Skeletal muscle tissue (tissue), 4 donors: ENCODE data around the gene LHPP. TPM values are rescaled to one million over a fixed set of nuclear protein-coding genes. Genes with fewer than 3 reads are reported as not detected.
"Not testable (repeated sequence)": the region's sequence is repeated elsewhere in the genome, so short reads cannot be mapped to it uniquely, and the experiment has no call there.

Experiments
- H3K27ac ChIP-seq: one replicate; pipeline ENCODE4 v1.7.0; 2013; ENCODE audit warnings: mild to moderate bottlenecking, low read depth, low read length, inconsistent platforms
- H3K27me3 ChIP-seq, 3 donors: one replicate each; pipeline ENCODE4 v1.7.0; 2013; ENCODE audit warnings: low read length in 3 of 3; ENCODE audit not compliant: control insufficient read depth in 3 of 3, insufficient read depth in 3 of 3
- H3K36me3 ChIP-seq, 3 donors: one replicate each; pipeline ENCODE4 v1.7.0; 2013; ENCODE audit warnings: low read length in 3 of 3; ENCODE audit not compliant: control insufficient read depth in 3 of 3, insufficient read depth in 3 of 3
- H3K4me1 ChIP-seq, 3 donors: one replicate each; pipeline ENCODE4 v1.7.0; 2013; ENCODE audit warnings: low read length in 3 of 3, mild to moderate bottlenecking in 3 of 3; ENCODE audit not compliant: control insufficient read depth in 3 of 3, insufficient read depth in 3 of 3
- H3K4me3 ChIP-seq, 3 donors: one replicate each; pipeline ENCODE4 v1.7.0; 2013; ENCODE audit warnings: low read length in 3 of 3
- H3K9ac ChIP-seq, 3 donors: one replicate each; pipeline ENCODE4 v1.7.0; 2013; ENCODE audit warnings: low read length in 3 of 3, mild to moderate bottlenecking in 3 of 3, moderate library complexity in 2 of 3, low read depth in 1 of 3
- H3K9me3 ChIP-seq, 3 donors: one replicate each; pipeline ENCODE4 v1.7.0; 2013; ENCODE audit warnings: low read length in 3 of 3; ENCODE audit not compliant: control insufficient read depth in 3 of 3
- total RNA-seq: library from RNA; depleted of rRNA; stranded (reverse); fragments of >200 nt; gene quantifications from one replicate; pipeline ENCODE4 v1.2.3, GENCODE V29; 2014
- donor health status: Osteomylitis.

The LHPP gene
- total RNA-seq, 1 donor from 2014 or later = 4.2 TPM

- H3K9ac ChIP-seq = no peak overlapping the region
- H3K4me1 ChIP-seq = no peaks in the 10 kb centered on the region
- no peaks in the 10 kb centered on the region for H3K36me3 ChIP-seq
- H3K27me3 ChIP-seq = no peaks in the 10 kb centered on the region
- no peak overlapping the region for H3K27ac ChIP-seq
- no peaks in the 10 kb centered on the region for H3K9me3 ChIP-seq
- no peak overlapping the region for H3K4me3 ChIP-seq
These were observed 113.7 kb downstream of the LHPP start for GRCh38 chr10:124575107-124576035.

DNA sequence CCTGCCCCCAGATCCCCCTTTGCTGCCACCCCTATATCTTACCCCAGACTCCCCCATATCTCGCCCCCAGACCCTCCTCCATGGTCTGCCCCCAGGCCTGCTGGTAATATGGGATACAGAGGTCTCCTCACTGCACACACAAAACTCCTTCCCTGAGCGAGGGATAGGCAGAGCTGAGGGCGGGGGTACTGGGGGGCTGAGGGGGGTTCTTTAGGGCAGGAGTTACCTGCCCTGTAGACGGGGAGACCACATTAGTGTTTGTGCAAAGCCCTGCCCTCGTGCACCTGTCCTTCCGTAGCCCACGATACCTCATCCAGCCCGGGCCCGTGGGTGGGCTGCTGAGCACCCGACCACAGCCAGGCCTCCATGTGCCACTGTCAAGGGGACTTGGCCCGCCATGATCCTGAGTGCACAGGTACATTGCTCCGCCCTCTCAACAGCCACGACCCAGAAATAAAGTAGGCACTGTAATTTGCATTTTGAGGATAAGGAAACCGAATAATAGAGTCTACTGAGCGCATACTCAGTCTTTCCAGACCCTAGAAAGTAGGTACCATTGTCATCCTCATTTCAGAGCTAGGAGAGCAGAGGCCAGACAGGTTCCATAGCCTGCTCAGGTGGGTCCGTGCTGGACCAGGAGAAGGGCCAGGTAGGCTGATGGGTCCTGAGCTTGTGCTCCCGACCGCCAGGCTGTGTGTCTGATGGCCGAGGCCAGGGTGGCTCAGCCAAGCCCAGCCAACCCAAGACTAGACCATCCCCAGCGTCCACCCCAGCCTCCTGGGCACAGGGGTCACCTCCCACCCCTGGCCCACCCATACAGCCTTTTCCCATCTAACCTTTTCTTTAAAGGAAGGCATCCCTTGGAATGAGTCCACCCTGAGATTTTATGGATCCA, 115.2 kb downstream of the LHPP start:
- H3K9ac ChIP-seq = no peak overlapping the region
- no peaks in the 10 kb centered on the region for H3K9me3 ChIP-seq
- H3K4me3 ChIP-seq = no peak overlapping the region
- H3K4me1 ChIP-seq = no peaks in the 10 kb centered on the region
- H3K36me3 ChIP-seq = no peaks in the 10 kb centered on the region
- no peaks in the 10 kb centered on the region for H3K27me3 ChIP-seq
- H3K27ac ChIP-seq = no peak overlapping the region

DNA sequence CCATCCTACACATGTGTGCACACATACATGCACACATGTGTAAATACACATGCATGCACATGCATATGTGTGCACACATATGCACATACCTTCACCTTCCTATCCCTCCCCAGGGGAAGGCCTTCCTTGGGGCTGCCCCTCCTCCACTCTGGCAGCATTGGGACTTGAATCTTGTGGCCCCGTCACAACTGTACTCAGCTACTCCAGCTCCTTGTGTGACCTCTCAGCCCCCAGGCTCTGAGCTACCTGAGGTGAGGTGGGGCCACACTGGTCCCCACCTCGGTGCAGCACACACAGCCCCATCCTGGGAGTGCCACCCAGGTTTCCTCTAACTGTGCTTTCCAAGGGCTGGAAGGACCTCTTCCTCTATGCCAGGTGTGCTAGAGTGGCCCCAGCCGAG, 116.0 kb downstream of the LHPP start:
- Histone ChIP-seq H3K4me1 (no peaks in the 10 kb centered on the region), H3K9me3 (no peaks in the 10 kb centered on the region), H3K36me3 (no peaks in the 10 kb centered on the region), H3K9ac (no peak overlapping the region), H3K4me3 (no peak overlapping the region), H3K27ac (no peak overlapping the region), H3K27me3 (no peaks in the 10 kb centered on the region)

DNA sequence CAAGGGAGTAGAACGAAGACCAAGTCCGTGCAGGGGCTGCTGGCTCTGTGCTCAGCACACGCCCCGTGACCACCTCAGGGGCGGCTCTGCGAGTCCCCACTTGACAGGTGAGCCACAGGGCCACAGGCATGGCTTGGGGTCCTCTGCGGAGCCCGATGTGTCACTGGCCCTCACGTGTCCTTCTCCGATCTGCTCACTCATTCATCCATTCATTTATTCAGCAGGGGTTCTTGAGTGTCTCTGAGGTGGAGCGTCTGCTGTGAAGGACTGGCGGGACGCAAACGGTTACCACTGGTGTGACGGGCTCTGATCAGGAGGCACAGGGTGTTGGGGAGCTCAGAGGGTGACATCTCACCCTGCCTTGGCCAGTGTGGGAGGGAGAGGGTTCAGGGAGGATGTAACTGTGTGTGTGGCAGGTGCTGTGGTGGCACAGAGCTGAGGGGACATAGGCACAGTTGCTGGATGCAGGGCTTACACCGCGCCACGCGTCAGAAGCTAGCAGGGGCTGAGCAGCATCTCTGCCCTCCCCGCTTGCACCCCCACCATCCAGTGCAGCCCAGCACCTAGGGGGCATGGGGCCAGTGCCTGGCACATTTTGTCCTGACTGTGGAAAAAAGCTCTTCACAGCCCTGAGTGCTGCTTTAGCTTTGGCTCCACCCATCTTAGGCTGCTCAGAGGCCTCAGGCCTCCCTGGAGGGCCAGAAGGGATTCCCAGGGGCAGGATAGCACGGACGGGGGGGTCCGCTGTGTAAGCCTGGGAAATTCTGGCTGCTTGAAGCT, 116.8 kb downstream of the LHPP start:
- Histone ChIP-seq H3K4me1 (no peaks in the 10 kb centered on the region), H3K36me3 (no peaks in the 10 kb centered on the region), H3K9me3 (no peaks in the 10 kb centered on the region), H3K27ac (no peak overlapping the region), H3K9ac (no peak overlapping the region), H3K4me3 (no peak overlapping the region), H3K27me3 (no peaks in the 10 kb centered on the region)

DNA sequence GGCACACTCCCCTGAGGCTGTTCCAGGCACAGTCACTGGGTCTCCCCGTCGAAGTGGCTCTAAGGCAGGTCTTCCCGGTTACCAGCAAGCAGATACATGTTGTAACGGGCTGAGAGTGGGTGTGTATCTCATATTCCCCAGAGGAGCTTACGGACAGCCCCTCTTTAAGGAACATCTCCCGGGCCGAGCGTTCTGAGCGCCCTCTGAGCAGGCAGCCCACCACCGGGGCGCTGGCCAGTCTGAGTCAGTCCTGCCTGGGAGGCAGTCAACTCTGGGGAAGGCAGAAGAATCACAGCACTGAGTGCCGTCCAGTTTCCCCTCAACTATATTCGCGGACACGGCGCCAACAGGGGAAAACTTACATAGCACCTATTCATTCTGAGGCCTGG, 117.4 kb downstream of the LHPP start:
- Histone ChIP-seq H3K4me3 (no peak overlapping the region), H3K4me1 (no peaks in the 10 kb centered on the region), H3K27me3 (no peaks in the 10 kb centered on the region), H3K9me3 (no peaks in the 10 kb centered on the region), H3K9ac (no peak overlapping the region), H3K36me3 (no peaks in the 10 kb centered on the region), H3K27ac (no peak overlapping the region)

DNA sequence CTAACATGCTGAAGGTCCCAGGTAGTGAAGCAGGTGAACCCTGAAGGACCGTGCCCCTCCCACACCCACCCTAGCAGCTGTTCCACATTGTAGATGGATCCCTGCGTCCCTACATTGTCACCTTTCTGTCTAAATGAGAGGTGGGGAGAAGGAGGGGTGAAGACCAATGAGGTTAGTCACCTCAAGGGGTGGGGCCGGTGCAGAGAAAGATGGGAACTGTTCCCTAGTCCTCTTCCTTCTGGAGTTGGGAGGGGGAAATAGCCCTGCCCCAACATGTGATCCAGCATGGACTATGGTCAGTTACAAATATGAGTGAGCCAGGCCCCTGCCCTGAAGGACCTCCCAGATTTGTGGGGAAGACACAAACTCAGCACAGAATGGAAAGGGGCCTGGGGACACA, 124.5 kb downstream of the LHPP start:
- Histone ChIP-seq H3K36me3 (no peaks in the 10 kb centered on the region), H3K27ac (no peak overlapping the region), H3K4me3 (no peak overlapping the region), H3K9me3 (no peaks in the 10 kb centered on the region), H3K27me3 (no peaks in the 10 kb centered on the region), H3K4me1 (peaks cover 12 to 21% (median 17%) of the 10 kb centered on the region in 3 donors), H3K9ac (no peak overlapping the region)

DNA sequence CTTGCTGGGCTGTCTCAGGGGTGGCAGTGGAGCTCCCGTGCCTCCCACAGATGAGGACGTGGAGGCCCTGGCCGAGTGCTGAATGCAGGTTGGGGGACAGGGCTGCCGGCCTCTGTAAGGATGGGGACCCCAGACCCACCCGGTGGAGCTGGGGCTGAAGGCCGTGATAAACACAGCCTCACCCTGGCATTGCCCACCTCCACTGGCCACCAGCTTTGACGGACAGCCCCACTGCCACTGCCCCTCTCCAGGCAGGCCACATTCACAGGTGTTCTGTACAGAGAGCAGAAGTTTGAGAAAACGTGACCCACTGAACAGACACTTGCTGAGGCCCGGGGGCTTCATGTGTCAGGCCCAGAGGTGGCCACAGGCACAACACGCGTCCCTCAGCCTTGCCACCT, 126.2 kb downstream of the LHPP start:
- Histone ChIP-seq H3K36me3 (no peaks in the 10 kb centered on the region), H3K27ac (no peak overlapping the region), H3K27me3 (no peaks in the 10 kb centered on the region), H3K9me3 (no peaks in the 10 kb centered on the region), H3K9ac (no peak overlapping the region), H3K4me3 (no peak overlapping the region), H3K4me1 (peaks cover 12 to 21% (median 17%) of the 10 kb centered on the region in 3 donors)

- H3K4me3 ChIP-seq = peak overlapping the region in 1 of 3 donors; percentile 41
- peak overlapping the region; percentile 66 for H3K27ac ChIP-seq
These were observed 126.7 kb downstream of the LHPP start for GRCh38 chr10:124588341-124588735.

DNA sequence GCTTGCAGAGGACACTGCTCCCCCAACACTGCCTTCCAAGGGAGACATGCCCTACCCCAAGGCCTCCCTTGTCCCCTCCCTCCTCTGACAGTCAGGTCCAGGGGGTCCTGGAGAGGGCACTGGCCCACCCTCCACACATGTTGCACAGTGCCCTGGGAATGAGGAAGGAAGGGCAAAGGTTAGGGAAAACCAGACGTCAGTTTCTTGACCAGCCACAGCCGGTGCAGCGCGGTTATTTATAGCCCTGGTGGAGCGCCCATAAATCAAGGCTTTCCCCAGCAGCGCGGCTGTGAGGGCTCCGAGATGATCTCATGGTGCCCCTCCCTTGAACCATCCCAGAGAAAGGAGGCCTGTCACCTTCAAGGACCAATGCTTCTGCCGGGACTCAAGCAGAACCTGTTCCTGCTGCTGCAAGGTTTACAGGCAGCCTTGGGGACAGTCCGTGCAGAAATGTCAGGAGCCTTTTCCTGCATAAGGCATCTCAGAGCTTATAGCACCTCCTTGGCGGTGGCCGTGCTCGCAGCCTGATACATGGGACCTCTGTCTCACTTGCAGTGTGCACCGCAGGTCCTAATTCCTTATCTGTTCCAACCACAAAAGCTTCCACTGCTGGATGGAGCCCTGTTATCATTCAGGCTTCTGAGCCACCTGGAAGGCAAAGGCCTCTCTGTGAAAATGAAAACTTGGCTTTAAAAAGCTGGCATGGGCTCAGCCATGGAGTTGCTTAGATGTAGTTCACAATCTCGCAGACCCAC, 127.3 kb downstream of the LHPP start:
- Histone ChIP-seq H3K27me3 (no peaks in the 10 kb centered on the region), H3K36me3 (no peaks in the 10 kb centered on the region), H3K4me1 (peaks cover 12 to 21% (median 17%) of the 10 kb centered on the region in 3 donors), H3K27ac (peak overlapping the region; percentile 66), H3K4me3 (peak overlapping the region in 2 of 3 donors; percentile 45 to 65), H3K9ac (peak overlapping the region in 2 of 3 donors; percentile 1 to 71), H3K9me3 (no peaks in the 10 kb centered on the region)

More at GRCh38 chr10:124588341-124588735, 126.7 kb downstream of the LHPP start:
- peak overlapping the region in 2 of 3 donors; percentile 1 to 71 for H3K9ac ChIP-seq
- not testable (repeated sequence) for H3K36me3 ChIP-seq, H3K27me3 ChIP-seq, H3K9me3 ChIP-seq
- peaks cover 12 to 21% (median 17%) of the 10 kb centered on the region in 3 donors for H3K4me1 ChIP-seq
